ENCODE data around the gene SAMD7. TPM values are rescaled to one million over a fixed set of nuclear protein-coding genes. Genes with fewer than 3 reads are reported as not detected.
A peak's percentile ranks its signal among the peaks of the same experiment; 100 is the strongest.

SAMD7 gene, protein sequence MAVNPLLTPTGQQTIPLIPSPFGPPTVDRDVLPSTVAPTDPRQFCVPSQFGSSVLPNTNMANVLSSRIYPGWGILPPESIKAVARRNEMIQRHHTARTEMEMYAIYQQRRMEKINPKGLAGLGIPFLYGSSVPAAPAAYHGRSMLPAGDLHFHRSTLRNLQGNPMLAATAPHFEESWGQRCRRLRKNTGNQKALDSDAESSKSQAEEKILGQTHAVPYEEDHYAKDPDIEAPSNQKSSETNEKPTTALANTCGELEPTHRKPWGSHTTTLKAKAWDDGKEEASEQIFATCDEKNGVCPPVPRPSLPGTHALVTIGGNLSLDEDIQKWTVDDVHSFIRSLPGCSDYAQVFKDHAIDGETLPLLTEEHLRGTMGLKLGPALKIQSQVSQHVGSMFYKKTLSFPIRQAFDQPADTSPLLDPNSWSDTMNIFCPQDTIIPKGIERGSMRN
- polyA plus RNA-seq (2013, experiment 1 of 2; ENCODE audit: insufficient read length): not detected
- polyA plus RNA-seq (2013, experiment 2 of 2; ENCODE audit: insufficient read length): not detected

DNA sequence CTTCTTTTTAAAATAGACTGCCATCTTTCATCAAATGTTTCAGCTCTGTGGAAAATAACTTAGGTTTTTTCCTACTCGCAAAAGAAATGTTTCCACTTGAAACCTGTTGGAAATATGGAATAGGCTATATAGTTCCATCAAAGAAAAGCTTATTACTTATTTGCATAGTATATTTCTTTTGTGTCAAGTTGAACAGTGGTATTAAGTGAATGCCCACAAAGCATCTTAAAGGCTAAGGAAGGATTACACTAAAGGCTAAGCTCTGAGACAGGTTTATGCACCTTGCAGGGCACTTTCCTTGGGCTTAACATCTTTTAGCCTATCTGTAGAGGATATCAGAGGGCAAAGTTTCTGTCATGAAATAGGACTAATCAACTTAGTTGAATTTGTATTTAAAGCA is at the start of gene SAMD7:
SAMD7 (plus strand) TSS at position 301 of the 400 bp plus-strand sequence. CDS start 7,927 bp downstream, outside the sequence.
- no peak for DNase-seq

DNA sequence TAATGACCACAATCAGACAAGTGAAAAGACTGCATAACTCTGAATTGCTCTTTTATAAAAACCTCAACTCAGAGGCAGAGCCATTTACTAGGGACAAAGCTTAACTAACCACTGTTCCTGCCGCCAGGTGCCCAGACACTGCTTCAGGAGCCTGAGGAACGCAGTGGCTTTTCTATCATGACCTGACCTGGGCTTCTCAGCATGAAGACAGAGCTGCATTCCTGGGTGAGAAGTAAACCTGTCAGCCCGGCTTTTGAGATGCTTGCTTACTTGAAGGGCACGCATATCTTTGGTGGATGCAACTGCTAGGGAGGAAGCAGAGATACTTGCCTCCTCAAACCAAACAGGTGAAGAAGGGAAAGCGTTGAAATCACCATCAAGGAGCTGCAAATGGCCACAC is 49.5 kb upstream of the SAMD7 start:
- no peak for DNase-seq

DNA sequence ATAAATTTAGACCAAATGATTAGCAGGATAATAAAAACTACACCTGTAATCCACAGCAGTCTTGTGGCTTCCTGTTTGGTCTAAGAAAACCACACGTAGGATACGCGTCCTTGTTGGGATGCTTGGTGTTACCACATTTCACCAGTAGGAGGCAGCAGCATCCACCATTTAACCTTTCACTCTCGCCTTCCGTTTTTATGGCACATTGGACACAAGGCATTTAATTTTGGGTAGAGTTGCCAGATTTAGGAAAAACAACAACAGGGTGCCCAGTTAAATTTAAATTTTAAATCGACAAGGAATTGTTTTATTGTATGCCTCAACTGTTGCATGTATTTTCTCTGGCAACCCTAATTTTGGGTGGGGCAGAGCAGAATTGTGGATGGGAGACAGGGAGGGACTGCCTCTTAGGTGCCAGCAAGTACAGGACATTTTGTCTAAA is 47.9 kb upstream of the SAMD7 start:
- DNase-seq: peak; percentile 49

DNA sequence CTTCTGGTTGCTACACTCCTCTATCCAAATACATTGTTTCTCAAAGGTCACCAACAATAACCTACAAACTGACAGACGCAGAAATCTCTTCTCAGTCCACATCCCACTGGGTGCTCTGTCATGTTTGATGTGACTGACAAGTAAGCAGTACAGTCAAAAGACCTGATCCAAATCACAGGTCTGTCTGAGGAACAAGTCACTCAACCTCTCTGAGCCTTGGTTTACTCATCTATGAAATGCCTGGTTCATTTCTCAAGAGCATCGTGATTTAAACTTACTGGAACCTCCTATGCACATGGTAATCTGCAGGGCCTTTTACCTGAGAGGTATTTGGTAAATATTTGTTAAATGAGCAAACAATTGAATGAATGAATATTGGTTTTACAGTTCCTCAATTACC is 47.1 kb upstream of the SAMD7 start:
- DNase-seq: no peak

DNA sequence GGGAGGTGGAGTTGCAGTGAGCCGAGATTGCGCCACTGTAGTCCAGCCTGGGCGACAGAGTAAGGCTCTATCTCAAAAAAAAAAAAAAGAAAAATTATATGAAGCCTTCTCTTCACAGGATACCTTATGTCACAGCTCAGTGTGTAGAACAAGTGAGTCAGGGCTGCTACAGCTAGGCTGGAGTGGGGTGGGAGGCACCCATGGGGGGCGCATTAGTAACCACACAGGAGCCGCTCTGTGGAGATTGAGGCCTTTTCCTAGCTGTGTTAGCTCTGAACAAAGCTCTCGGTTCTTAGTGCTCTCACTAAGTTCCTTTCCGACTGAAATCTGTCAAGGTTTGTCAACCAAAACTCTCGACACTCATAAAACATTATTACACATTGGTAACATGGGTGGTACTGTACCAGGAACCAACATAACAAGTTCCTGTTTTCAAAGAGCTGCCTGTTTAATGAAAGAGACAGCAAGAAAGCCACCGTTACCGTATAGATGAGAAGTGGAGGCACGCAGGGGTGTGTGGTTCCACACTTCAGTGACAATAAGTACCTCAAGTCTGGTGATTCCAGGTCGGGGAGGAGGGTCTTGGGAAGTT is 46.1 kb upstream of the SAMD7 start:
- DNase-seq: no peak

DNA sequence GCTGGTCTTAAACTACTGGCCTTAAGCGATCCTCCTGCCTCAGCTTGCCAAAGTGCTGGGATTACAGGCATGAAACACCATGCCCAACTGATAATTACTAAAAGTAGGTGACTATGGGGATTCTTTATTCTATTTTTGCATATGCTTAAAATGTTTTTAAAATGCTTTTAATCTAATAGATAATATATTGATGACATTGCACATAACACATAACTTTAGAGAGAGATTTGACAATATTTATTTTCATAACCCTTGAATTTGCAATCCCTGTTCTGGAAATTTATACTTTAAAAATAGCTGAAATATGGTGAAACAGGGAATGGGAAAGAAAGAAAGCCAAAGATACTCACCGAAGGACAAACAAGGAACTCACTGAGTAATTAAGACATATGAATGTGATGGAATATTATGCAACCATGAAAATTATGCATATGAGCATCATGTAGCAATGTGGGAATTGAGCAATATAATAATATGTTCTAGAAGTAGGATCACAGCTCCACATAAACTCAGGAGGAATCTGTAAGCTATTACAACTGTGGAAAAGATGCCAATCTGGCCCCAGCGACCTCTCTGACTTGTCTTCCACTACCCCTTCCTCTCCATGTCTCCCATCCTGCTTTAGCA is 43.7 kb upstream of the SAMD7 start:
- DNase-seq: no peak

DNA sequence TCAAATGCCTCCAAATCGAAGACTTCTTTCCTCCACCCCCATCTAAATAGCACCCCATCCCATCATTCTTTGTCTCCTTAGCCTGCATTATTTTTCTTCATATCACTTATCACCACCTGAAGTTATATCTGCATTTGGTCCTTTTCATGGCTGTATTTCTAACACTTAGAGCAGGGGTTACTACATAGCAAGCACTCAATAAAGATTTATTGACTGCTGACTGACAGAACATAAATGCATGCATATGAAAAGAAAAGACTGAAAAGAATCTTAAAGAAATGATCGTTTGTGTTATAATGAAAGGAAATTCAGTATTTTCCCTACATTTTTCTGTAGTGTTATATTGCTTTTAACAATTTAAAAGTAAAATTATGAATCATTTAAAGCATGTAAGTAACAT is 43.0 kb upstream of the SAMD7 start:
- DNase-seq: no peak

DNA sequence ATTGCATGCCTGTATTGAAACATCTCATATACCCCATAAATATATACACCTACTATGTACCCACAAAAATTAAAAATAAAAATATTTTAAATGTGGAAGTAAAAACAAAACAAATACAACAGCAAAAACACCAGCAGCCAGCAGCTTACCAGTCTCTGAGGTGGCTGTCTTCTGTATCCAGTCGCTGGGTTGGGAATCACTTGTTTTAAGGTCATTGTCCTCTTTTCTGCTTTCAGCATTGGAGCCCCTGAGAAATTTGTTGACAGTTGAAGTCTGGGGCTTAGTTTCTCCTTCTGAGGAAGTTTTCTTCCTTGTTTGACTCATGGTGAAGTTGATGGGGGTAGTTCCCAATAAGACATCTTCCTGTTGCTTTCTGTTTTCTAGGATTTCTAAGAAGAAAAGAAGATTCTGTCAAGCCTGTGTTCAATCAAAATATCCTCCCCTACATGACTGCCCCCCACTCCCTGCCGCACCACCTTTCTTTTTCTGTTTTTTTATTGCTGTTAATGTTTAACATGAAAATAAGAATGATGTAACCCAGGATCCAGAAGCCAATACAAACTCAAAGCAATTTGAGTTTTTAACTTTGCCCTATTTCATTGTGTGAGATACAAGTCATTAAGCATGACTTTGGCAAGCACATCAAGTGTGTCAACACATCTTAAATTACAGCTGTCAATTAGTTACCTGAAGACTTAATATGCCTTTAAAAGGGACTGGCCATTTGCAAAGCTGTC is 41.7 kb upstream of the SAMD7 start, which contains the start of gene LRRC31:
LRRC31 (minus strand) TSS at position 452 of the 737 bp plus-strand sequence; CDS start at position 324, 128 bp downstream.
- no peak for DNase-seq

DNA sequence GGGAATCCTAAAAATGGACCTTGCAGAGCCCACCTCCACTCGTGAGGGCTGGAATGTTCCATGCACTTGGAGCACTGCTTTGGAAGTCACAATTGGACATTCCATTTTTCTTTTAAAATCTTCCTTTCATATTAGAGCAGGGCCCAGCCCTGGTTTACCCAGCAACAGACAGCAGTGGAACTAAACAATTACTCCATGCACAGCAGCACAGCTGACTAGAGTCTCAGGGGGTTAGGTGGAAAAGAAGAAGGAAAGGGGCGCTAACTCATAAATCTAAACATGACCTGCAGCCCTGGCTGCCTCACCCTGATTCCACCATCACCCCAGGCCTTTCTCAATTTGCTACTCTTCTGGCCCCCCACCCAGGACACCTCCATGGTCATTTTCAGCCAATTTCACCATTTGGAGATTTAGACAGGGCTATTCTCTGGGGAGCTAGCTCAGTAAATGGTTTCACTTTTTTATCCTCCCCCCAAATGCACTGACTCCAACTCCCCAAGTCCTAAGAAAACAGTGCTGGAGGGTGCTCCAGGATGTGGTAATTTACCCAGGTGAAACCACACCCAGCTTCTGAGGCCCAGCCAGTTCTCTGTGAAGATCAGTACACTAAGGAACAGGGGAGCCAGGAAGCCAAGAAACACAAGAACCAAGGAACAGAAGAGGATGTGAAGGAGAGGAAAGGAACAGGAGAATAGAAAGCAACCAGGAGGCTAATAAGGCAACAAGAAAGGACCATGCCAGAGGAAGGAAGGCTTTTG is 40.1 kb upstream of the SAMD7 start:
- DNase-seq: no peak

DNA sequence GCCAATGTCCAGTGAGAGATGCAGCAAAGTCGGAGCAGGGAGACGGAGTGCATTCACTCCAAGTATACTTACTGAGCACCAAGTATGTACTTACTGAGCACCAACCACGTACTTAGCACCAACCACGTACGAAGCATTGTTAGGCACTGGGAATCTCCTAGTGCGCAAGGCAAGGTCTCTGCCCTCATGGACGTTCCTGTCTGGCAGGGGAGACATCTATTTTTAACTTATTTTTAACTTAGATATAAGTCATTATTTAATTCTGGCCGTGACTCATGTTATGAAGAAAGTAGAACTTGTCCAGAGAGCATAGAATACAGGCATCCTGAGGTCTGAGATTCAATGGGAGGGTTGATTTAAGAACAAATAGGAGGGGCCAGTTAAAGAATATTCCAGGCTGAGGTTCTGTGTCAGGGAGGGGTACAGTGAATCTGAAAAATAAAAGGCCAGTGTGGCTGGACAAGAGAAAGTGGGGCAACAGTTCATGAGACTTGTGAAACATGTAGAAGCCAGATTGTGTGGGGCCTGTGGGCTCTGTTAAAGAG is 32.3 kb upstream of the SAMD7 start:
- no peak for DNase-seq

DNA sequence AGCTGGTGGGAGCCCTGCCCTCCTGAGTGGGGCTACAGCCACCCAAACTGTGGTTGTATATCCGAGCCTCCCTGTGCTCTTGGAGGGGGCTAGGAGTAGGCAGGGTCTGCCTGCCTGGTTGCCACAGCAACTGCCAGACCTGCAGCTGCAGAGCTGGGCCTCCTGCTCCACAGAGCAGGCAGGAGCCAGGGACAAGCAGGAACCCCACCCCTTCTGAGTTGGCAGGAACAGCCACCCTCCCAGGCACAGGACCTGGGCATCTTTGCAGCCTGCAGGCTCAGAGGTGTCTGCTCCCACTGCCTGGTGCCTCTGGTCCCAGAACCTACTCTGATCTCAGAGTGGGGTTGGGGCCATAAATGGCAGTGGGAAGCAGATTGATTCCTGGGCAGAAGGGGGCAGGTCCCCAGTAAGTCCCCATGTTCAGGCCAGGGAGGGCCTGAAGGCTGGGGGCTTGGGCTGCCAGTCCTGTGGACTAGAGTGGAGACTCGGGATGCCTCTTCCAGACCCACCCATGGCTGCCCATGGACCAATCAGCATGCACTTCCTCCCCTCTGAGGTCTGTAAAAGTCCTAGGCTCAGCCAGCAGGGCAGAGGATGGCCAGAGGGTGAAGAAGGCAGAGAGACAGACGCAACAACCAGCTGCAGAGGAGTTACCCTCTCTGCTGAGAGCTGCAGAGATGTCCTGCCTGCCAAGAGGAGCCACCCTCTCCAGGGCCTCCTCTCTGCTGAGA is 31.4 kb upstream of the SAMD7 start:
- DNase-seq: no peak

DNA sequence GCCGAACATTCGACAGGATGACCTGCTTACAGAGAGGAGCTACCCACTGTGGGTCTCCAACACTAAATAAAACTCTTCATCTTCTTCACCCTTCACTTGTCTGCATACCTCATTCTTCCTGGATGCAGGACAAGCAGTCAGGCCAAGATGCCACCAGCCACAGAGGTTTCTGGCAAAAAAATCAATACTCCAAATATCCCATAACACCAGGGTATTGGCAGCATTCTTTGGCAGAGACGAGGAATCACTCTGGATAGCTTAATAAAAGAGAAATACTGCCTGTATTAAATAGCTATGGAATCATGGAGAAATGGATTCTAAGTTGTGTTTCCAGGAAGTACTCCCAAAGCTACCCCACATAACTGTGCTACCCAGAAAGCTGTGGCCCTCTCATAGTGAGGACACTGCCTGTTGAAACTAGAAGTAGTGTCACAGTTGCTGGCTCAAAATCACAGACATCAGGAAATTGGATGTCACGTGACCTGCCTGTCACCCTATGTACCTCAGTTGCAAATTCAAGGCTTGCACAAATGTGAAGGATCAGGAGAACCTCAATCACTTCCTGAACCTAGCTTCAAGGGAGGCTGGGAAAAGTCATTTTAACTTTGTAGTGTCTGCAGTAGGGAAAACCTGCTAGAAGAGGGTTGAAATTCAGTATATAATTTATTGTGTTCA is 30.7 kb upstream of the SAMD7 start:
- no peak for DNase-seq

DNA sequence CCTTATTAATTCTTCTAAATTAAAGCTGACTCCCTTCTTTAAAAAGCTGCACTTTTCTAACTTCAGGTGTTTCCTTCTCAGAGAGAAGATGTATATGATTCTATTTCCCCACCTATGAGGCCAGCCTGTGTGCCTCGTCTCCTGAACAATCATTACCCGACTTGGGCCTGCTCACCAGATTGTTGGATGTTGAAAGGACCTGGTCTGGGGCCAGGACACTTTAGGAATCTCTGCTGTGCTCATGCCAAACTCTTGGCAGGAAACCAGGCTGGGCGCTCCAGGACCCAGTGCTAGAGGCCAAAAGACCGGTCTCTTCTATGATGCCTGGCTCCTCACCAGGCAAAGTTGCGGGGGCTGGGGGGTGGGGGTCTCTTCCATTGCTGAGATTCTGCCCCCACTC is 24.7 kb upstream of the SAMD7 start:
- DNase-seq: no peak

DNA sequence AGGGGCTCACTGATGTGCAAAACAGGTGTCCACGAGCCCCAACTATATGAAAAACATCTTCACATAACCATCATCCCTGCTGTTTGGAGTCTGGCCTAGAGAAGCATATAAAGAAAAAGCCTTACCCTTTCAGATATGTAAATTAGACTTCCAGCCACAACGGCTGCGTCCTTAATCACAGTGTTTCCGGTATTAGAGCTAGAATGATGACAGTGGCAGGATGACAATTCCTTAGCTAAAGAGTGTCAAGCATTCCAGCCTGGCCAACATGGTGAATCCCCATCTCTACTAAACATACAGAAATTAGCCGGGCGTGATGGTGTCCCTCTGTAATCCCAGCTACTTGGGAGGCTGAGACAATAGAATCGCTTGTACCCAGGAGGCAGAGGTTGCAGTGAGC is 19.5 kb upstream of the SAMD7 start:
- no peak for DNase-seq

DNA sequence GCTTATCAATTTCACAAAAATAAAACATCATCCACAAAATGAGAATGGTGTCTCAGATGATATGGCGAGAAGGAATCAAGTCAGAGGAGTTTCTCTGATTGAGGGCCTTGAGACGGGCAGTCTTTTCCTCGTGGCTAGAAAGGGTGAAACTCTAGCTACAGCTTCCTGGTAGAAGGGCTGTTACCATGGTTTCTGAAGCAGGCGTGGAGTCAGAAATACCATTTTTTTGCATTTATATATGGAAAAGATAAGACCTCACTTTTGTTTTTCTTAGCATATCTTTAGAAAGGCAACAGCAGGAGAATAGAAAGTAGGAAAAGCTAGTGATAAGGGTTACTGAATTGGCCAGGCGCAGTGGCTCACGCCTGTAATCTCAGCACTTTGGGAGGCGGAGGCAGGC is 17.3 kb upstream of the SAMD7 start:
- DNase-seq: no peak

DNA sequence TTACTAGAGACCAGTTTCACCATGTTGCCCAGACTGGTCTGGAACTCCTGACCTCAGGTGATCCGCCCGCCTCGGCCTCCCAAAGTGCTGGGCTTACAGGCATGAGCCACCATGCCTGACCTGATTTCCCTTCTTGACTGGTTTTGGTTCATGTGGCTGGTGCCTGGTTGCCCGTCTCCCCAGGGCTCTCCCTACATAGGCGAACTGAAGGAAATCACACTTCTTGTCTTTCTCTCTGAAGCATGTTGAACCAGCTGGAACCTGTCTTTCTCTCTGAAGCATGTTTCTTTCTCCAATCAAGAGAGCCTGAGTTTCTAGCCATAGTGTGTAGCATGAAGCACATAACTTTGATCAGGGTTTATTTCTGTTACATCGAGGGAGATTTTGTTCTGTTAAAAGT is 16.3 kb upstream of the SAMD7 start:
- no peak for DNase-seq

DNA sequence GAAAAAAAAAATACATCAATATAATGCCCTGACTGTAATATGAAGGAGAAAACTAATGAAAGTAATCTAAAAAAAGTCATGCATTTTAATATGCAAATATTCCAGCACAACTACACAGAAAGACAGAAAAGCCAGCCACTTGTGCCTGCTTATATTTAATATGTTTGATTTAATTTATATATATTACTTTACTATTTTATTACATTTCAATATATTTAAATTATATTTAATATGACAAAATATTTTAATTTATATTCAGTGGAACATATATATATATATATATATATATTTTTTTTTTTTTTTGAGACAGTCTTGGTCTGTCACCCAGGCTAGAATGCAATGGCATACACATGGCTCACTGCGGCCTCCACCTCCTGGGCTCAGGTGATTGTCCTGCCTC is 14.1 kb upstream of the SAMD7 start:
- no peak for DNase-seq

DNA sequence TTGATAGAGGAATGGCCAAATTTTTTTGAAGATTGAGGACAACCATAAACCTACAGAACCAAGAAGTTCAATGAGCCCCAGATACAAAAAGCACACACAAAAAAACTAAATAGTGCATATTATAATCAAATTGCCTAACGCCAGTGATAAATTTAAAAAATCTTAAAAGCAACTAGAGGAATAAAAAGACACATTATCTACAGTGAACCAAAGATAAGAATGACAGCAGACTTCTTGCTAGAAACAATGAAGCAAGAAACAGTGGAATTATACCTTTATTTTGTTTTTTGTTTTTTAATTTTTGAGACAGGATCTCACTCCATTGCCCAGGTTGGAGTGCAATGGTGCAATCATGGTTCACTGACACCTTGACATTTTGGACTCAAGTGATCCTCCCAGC is 9.9 kb upstream of the SAMD7 start:
- no peak for DNase-seq

DNA sequence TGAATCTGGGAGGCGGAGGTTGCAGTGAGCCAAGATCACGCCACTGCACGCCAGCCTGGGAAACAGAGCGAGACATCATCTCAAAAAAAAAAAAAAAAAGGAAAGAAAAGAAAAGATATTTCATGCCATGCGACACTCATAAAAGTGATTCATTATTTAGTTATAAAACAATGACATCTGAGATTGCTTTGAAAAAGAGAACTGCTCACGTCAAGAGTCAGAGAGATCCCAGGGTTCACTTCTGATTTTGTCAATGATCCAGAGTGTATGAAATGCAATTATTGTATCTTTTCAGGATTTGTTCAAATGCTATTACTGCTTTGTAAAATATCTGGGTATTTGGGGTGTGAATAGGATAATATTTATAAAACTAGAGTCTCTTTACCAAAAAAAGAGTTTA is 6.0 kb upstream of the SAMD7 start:
- DNase-seq: no peak

DNA sequence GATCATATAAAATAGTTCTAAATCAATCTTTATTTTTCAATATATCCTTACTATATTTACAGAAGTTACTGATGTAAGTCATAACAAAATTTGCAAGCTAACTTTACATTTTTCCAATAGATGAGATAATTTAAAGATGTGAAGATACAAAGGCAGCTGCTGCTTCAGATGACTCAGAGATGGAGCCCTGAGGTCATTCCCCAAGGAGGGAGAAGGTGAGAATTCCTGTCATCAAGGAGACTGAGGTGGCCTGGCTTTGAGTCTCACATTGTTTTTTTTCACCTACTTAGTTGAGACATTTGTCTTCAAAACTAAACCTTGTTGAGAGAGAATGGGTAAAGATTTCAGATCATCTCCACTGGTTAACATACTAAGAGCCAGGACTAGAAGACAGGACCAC is 3.9 kb upstream of the SAMD7 start:
- no peak for DNase-seq

Measured in fibroblast of skin of abdomen (primary cell).